Prostate gland (tissue), 2 donors: Measurements from ENCODE around the gene SESN1. TPM values are rescaled to one million over a fixed set of nuclear protein-coding genes. Genes with fewer than 3 reads are reported as not detected.

ENCODE experiments used
- DNase-seq: peaks from one replicate; pipeline ENCODE4 v3.0.0-alpha.2; 2019; ENCODE audit warnings: low spot score
- H3K27ac ChIP-seq, 2 donors: fragments of 200-600 bp; sonication (generic); 2 replicates each; pipeline ENCODE4 v1.5.1; 2017 to 2019
- H3K27me3 ChIP-seq: fragments of 200-600 bp; sonication (generic); replicated peaks from 2 replicates; pipeline ENCODE4 v1.5.1; 2019; ENCODE audit not compliant: insufficient read depth
- H3K36me3 ChIP-seq, 2 donors: fragments of 200-600 bp; sonication (generic); 1 replicate in 1 of 2; 2 replicates in 1 of 2; pipeline versions ENCODE4 v1.5.1 to v1.8.1; 2017 to 2019
- H3K4me1 ChIP-seq: fragments of 200-600 bp; sonication (generic); replicated peaks from 2 replicates; pipeline ENCODE4 v1.5.1; 2019
- H3K4me3 ChIP-seq, 2 donors: fragments of 200-600 bp; sonication (generic); 2 replicates each; pipeline ENCODE4 v1.5.1; 2017 to 2019
- H3K9me3 ChIP-seq: fragments of 200-600 bp; sonication (generic); 2 replicates; pipeline ENCODE4 v1.5.1; 2017
- POLR2A ChIP-seq: fragments of 450-650 bp; IDR thresholded peaks from one replicate; pipeline ENCODE4 v1.6.1; 2016; ENCODE audit warnings: antibody characterized with exemption, mild to moderate bottlenecking
- POLR2AphosphoS5 ChIP-seq: sonication (generic); formaldehyde crosslinking; IDR thresholded peaks from one replicate; pipeline ENCODE4 v1.6.1; 2017; ENCODE audit warnings: antibody characterized with exemption
- WGBS: methylation state at CpG from one replicate; pipeline ENCODE4 v1.1.5; 2018; 5-methylcytosine and 5-hydroxymethylcytosine counted together
- intact Hi-C: fragments of 100-400 bp; cut with DNase I; formaldehyde crosslinking; loops from one replicate; pipeline ENCODE4 v1.14.2; 2022
- total RNA-seq, 2 donors: library from RNA; depleted of rRNA; stranded (reverse); fragments of >200 nt; gene quantifications; one replicate each; pipeline ENCODE4 v1.1.0, GENCODE V29; 2016
- TF ChIP-seq, protein P1 (sequence below), 4 experiments: fragments of 200-600 bp in 2 of 4; fragments of 450-650 bp in 2 of 4; sonication (generic) in 2 of 4; IDR thresholded peaks; 1 replicate in 3 of 4; 2 replicates in 1 of 4; pipeline ENCODE4 v1.5.1; 2016 to 2019; ENCODE audit warnings: antibody characterized with exemption in 4 of 4, mild to moderate bottlenecking in 2 of 4, moderate library complexity in 2 of 4

Gene SESN1
- total RNA-seq, 2 donors from 2014 or later = 92.2 to 140 TPM

- peak overlapping the region; percentile 94 to 96 for H3K27ac ChIP-seq
- 80% methylated on average over 3 of the region's 3 CpGs for WGBS
- no peaks in the 10 kb centered on the region for H3K36me3 ChIP-seq
- no peaks in the 10 kb centered on the region for H3K27me3 ChIP-seq
- no peaks in the 10 kb centered on the region for H3K4me1 ChIP-seq
- no peaks in the 10 kb centered on the region for H3K9me3 ChIP-seq
- peak overlapping the region; percentile 97 to 98 for H3K4me3 ChIP-seq
- no peak for DNase-seq
- TF ChIP-seq, protein P1, sequence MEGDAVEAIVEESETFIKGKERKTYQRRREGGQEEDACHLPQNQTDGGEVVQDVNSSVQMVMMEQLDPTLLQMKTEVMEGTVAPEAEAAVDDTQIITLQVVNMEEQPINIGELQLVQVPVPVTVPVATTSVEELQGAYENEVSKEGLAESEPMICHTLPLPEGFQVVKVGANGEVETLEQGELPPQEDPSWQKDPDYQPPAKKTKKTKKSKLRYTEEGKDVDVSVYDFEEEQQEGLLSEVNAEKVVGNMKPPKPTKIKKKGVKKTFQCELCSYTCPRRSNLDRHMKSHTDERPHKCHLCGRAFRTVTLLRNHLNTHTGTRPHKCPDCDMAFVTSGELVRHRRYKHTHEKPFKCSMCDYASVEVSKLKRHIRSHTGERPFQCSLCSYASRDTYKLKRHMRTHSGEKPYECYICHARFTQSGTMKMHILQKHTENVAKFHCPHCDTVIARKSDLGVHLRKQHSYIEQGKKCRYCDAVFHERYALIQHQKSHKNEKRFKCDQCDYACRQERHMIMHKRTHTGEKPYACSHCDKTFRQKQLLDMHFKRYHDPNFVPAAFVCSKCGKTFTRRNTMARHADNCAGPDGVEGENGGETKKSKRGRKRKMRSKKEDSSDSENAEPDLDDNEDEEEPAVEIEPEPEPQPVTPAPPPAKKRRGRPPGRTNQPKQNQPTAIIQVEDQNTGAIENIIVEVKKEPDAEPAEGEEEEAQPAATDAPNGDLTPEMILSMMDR (IDR thresholded peaks at IDR 0.05) = no peak
- TF ChIP-seq POLR2AphosphoS5 = no peak
- TF ChIP-seq POLR2A = no peak
- intact Hi-C loops = loop anchor here (5.0 to 10.0 kb wide), 3 partner anchors 60 to 450 kb away; no protein-coding TSS in a partner anchor
These were observed 87.1 kb downstream of the SESN1 start for GRCh38 chr6:109007521-109007920.

DNA sequence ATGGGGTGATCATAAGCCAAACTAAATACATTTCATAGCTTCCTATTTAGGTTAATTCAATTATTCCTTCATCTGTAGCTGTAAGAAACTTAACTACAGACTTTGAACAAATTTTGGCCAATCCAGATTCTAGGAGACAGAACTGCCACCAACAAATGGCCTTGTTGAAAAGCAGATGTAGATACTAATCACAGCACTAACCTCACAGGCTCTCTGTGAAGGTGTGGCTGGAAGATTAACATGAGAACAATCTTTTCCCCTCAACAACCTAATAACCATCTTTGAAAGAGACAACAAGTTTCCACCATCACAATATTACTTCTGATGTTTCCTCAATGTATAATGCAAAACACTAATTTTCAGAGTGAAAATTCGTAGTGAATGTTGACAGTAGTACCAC is 87.8 kb downstream of the SESN1 start:
- TF ChIP-seq, protein P1 (IDR thresholded peaks at IDR 0.05) = no peak
- TF ChIP-seq POLR2AphosphoS5 (no peak), POLR2A (no peak)
- Histone ChIP-seq H3K27ac (peak overlapping the region; percentile 17 to 94), H3K4me3 (peak overlapping the region; percentile 97 to 98), H3K36me3 (no peaks in the 10 kb centered on the region), H3K4me1 (peaks cover 4% of the 10 kb centered on the region), H3K9me3 (no peaks in the 10 kb centered on the region), H3K27me3 (no peaks in the 10 kb centered on the region)
- no peak for DNase-seq
- WGBS = 53% methylated on average over 1 of the region's 1 CpG
- intact Hi-C loops = loop anchor here (5.0 to 10.0 kb wide), 3 partner anchors 60 to 450 kb away; no protein-coding TSS in a partner anchor

- H3K4me3 ChIP-seq = no peak overlapping the region
- peak overlapping the region; percentile 77 to 81 for H3K27ac ChIP-seq
- DNase-seq = no peak
- no peaks in the 10 kb centered on the region for H3K27me3 ChIP-seq
- H3K4me1 ChIP-seq = peaks cover 9% of the 10 kb centered on the region
- H3K9me3 ChIP-seq = no peaks in the 10 kb centered on the region
- peaks cover 0 to 3% of the 10 kb centered on the region in 2 donors for H3K36me3 ChIP-seq
- intact Hi-C loops = loop anchor here (5.0 to 10.0 kb wide), 2 partner anchors 72 to 379 kb away; partner anchors contain the start of gene CD164
- TF ChIP-seq POLR2A (no peak), POLR2AphosphoS5 (no peak)
- TF ChIP-seq, protein P1 (IDR thresholded peaks at IDR 0.05) = no peak
These were observed 91.8 kb downstream of the SESN1 start for GRCh38 chr6:109002882-109003281.

DNA sequence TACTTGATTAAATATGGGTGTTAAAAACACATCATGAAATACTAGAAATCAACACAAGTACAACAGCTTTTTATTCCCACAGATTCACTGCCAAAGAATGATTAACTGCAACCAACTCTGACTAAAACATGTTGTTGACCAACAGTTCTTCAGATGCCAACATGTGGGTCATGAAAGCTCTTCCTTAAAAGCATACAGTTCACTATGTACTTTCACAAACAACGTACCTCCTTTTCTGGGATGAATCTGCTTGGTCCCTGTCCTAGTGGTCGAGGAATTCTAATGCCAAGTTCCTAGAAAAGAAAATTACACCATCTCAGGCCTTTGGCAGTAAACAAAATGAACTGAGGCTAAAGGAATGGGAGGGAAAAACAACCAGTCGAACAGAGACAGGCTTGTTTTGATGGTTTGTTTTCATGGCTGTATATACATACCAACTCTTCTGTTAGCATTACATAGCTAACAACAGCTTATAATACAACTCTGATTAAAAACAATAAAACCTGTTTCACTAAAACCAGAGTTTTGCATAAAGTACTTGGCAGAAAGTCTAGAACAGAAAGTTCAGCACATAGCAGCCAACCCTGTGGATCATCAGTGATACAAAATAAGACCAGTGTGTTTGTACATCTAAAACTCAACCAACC is 92.5 kb downstream of the SESN1 start:
- Histone ChIP-seq H3K4me3 (peak overlapping the region in 1 of 2 donors; percentile 7), H3K27ac (peak overlapping the region; percentile 77 to 81), H3K4me1 (peaks cover 9% of the 10 kb centered on the region), H3K9me3 (no peaks in the 10 kb centered on the region), H3K27me3 (no peaks in the 10 kb centered on the region), H3K36me3 (peaks cover 0 to 3% of the 10 kb centered on the region in 2 donors)
- peak; percentile 34 for DNase-seq
- 19% methylated on average over 3 of the region's 3 CpGs for WGBS
- TF ChIP-seq, protein P1 (IDR thresholded peaks at IDR 0.05) = no peak
- TF ChIP-seq POLR2A = no peak
- TF ChIP-seq POLR2AphosphoS5 = peak; percentile 74
- intact Hi-C loops = loop anchor here (5.0 to 10.0 kb wide), 2 partner anchors 73 to 380 kb away; partner anchors contain the start of gene CD164
